Activated T-cell treated with anti-CD3 and anti-CD28 coated beads, Interleukin-2, amount 50 U/mL, for 24 hours (primary cell): ENCODE results near the gene SLC22A23.

Experiments
- DNase-seq: peaks from one replicate; pipeline ENCODE4 v3.0.0-alpha.2; 2020
- H3K27ac Mint-ChIP-seq: 2 replicates; pipeline ENCODE4 v1.8.0; 2020; ENCODE audit warnings: mild to moderate bottlenecking, mixed read lengths
- H3K27me3 Mint-ChIP-seq: 2 replicates; pipeline ENCODE4 v1.8.0; 2020; ENCODE audit warnings: mixed read lengths
- H3K36me3 Mint-ChIP-seq: 2 replicates; pipeline ENCODE4 v1.8.0; 2020; ENCODE audit warnings: low read depth, mixed read lengths
- H3K4me1 Mint-ChIP-seq: 2 replicates; pipeline ENCODE4 v1.8.0; 2020; ENCODE audit warnings: low read depth, mixed read lengths
- H3K4me3 Mint-ChIP-seq: 2 replicates; pipeline ENCODE4 v1.8.0; 2020; ENCODE audit warnings: mild to moderate bottlenecking, moderate library complexity, mixed read lengths
- H3K9me3 Mint-ChIP-seq: 2 replicates; pipeline ENCODE4 v1.8.0; 2020; ENCODE audit warnings: mixed read lengths

SLC22A23 gene

GRCh38 chr6:3424185-3424927 is 32.5 kb downstream of the SLC22A23 start:
- no peaks in the 10 kb centered on the region for H3K9me3 Mint-ChIP-seq
- H3K36me3 Mint-ChIP-seq = no peaks in the 10 kb centered on the region
- no peak for DNase-seq
- no peaks in the 10 kb centered on the region for H3K27me3 Mint-ChIP-seq
- peaks cover 2% of the 10 kb centered on the region for H3K4me1 Mint-ChIP-seq
- H3K4me3 Mint-ChIP-seq = no peak overlapping the region
- no peak overlapping the region for H3K27ac Mint-ChIP-seq

DNA sequence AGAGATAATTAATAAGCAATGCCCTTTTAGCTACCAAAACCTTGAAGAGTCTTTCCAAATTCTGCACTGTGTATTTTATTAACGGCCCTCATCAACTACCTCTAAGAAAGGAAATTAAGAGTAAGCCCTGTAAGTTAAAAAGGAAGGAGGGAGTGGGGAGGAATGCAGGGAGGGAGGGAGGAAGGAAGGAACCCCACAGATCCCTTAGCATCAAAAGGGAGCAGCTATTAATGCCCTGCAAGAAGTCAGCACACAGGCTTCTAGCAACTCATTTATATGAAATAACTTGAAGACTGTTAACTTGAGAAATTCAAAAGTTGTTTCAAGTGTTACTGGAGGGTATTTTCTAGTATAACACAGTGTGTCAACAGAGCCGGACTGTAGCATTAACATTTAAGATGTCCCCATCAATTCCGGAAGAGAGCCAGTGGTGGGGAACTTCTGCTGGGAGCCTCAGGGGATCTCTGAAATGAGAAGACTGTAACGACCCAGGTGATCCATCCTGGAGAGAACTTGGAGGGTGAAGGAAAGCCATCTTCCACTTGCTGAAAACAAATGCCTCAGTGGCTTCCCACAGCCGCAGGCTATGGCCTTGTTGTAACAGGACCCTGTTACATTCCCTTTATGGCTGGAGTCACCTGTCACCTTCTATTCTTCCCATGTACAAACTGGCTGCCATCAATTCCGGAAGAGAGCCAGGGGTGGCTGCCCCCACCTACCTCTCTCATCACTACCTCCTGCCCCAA is 33.2 kb downstream of the SLC22A23 start:
- Mint-ChIP-seq H3K9me3 (no peaks in the 10 kb centered on the region), H3K36me3 (no peaks in the 10 kb centered on the region), H3K27ac (no peak overlapping the region), H3K4me1 (peaks cover 2% of the 10 kb centered on the region), H3K27me3 (no peaks in the 10 kb centered on the region), H3K4me3 (no peak overlapping the region)
- no peak for DNase-seq

DNA sequence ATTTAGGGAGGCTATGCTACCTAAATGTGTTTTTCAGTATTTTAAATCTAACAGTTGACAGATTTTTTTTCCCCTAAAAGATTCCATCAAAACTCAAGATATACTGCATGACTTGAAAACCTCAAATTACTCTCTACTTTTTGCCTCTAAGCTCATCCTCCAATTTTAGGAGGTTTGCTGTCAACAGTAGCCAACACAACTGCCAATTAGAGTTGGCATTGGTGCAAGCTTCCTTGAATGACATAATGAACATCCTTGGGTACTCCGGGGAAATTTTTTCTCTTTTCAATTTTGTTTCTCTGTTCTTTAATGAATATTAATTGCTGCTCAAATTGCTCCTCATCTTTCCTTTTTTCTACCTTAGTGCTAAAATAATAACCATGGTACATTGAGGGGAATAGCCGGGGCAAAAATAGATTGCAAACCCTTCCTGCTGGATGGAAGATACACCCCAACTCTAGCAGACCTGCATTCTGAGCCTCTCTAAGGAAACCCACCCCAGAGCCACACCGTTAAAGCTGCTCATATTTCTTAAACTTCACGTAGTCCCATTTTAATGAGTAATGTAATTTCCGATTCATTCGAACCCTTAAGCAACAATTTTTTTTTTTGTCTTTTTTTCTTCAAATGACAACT is 34.3 kb downstream of the SLC22A23 start:
- H3K4me1 Mint-ChIP-seq = peaks cover 2% of the 10 kb centered on the region
- DNase-seq = no peak
- no peaks in the 10 kb centered on the region for H3K27me3 Mint-ChIP-seq
- no peak overlapping the region for H3K27ac Mint-ChIP-seq
- H3K9me3 Mint-ChIP-seq = no peaks in the 10 kb centered on the region
- no peaks in the 10 kb centered on the region for H3K36me3 Mint-ChIP-seq
- no peak overlapping the region for H3K4me3 Mint-ChIP-seq

GRCh38 chr6:3421791-3422434 is 34.9 kb downstream of the SLC22A23 start:
- H3K27ac Mint-ChIP-seq = no peak overlapping the region
- peaks cover 2% of the 10 kb centered on the region for H3K4me1 Mint-ChIP-seq
- H3K4me3 Mint-ChIP-seq = no peak overlapping the region
- no peaks in the 10 kb centered on the region for H3K9me3 Mint-ChIP-seq
- no peaks in the 10 kb centered on the region for H3K36me3 Mint-ChIP-seq
- no peaks in the 10 kb centered on the region for H3K27me3 Mint-ChIP-seq
- DNase-seq = no peak

GRCh38 chr6:3421143-3421542 is 35.7 kb downstream of the SLC22A23 start:
- no peak for DNase-seq
- Mint-ChIP-seq H3K4me3 (no peak overlapping the region), H3K9me3 (no peaks in the 10 kb centered on the region), H3K36me3 (no peaks in the 10 kb centered on the region), H3K4me1 (peaks cover 2% of the 10 kb centered on the region), H3K27ac (no peak overlapping the region), H3K27me3 (no peaks in the 10 kb centered on the region)

GRCh38 chr6:3419624-3420272 is 37.1 kb downstream of the SLC22A23 start:
- H3K36me3 Mint-ChIP-seq = no peaks in the 10 kb centered on the region
- no peaks in the 10 kb centered on the region for H3K27me3 Mint-ChIP-seq
- H3K27ac Mint-ChIP-seq = no peak overlapping the region
- H3K4me3 Mint-ChIP-seq = no peak overlapping the region
- DNase-seq = no peak
- H3K9me3 Mint-ChIP-seq = no peaks in the 10 kb centered on the region
- H3K4me1 Mint-ChIP-seq = peaks cover 6% of the 10 kb centered on the region

DNA sequence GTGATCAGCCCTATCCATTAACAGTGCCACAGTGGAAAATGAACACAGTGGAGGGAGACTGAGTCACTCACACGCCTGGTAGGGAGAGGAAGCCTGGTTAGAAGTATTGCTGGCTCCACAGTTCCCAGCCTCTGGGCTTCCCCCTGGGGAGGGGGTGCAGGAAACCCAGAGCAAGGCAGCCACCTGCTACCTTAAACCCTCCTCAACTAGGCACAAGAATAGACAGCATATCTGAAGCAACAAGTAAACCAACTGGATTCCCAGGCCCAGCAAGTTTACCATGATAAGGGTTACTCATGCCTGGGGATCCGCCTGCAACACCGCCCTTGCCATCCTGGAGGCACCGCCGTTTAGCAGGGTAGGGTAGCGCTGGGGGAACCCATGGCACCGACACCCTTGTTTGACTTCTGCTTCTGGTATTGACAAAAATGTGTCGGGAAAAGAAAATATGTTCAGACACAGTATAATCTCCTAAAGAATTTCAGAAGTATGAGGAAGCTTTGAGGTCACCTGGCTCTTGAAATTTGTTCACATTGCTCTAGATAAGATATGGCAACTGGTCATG is 38.3 kb downstream of the SLC22A23 start:
- no peaks in the 10 kb centered on the region for H3K9me3 Mint-ChIP-seq
- H3K36me3 Mint-ChIP-seq = no peaks in the 10 kb centered on the region
- DNase-seq = no peak
- H3K27ac Mint-ChIP-seq = no peak overlapping the region
- no peaks in the 10 kb centered on the region for H3K27me3 Mint-ChIP-seq
- peaks cover 11% of the 10 kb centered on the region for H3K4me1 Mint-ChIP-seq
- no peak overlapping the region for H3K4me3 Mint-ChIP-seq

DNA sequence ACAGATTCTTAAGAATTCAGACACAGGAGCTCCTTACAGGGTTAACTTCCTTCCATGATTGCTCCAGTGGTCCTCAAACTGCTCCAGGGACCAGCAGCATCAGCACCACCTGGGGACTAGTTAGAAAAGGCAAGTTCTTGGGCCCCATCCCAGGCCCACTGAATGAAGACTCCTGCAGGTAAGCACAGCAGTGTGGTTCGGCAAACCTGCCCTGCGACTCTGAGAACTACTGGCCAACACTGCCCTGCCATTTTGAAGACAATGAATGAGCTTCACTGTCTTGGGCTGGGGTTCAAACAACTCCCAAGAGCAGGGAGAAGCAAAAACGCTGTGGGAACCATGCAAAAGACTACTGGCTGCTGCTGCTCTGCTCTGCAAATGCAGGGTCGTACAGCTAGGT is 39.4 kb downstream of the SLC22A23 start:
- Mint-ChIP-seq H3K27me3 (no peaks in the 10 kb centered on the region), H3K27ac (no peak overlapping the region), H3K4me1 (peaks cover 11% of the 10 kb centered on the region), H3K9me3 (no peaks in the 10 kb centered on the region), H3K4me3 (no peak overlapping the region), H3K36me3 (no peaks in the 10 kb centered on the region)
- no peak for DNase-seq

GRCh38 chr6:3415490-3415889 is 41.4 kb downstream of the SLC22A23 start:
- DNase-seq = no peak
- H3K4me1 Mint-ChIP-seq = peaks cover 15% of the 10 kb centered on the region
- H3K9me3 Mint-ChIP-seq = no peaks in the 10 kb centered on the region
- H3K27me3 Mint-ChIP-seq = no peaks in the 10 kb centered on the region
- no peak overlapping the region for H3K4me3 Mint-ChIP-seq
- H3K36me3 Mint-ChIP-seq = no peaks in the 10 kb centered on the region
- H3K27ac Mint-ChIP-seq = no peak overlapping the region

DNA sequence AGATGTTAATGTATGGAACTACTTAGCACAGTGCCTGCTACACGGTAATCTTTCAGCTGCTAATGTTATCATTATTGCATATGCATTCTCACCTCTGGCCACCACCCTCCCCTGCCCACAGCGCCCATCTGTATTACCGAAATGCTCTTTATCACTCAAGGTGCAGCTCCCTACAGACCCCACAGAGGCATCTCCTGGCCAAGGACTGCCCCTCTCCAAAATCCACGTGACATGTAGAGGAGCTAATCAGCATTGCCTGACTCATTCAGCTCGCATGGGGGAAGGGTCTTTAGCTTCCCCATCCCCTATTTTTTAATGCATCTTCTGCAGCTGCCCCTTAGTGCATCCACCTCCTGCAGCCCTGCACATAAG is 41.8 kb downstream of the SLC22A23 start:
- H3K27ac Mint-ChIP-seq = no peak overlapping the region

GRCh38 chr6:3414327-3415081 is 42.3 kb downstream of the SLC22A23 start:
- Mint-ChIP-seq H3K27ac (no peak overlapping the region), H3K27me3 (no peaks in the 10 kb centered on the region), H3K9me3 (no peaks in the 10 kb centered on the region), H3K4me3 (no peak overlapping the region), H3K4me1 (peaks cover 15% of the 10 kb centered on the region), H3K36me3 (no peaks in the 10 kb centered on the region)
- DNase-seq = peak; percentile 33

More for the DNA sequence above, 41.8 kb downstream of the SLC22A23 start:
- Mint-ChIP-seq H3K4me3 (no peak overlapping the region), H3K9me3 (no peaks in the 10 kb centered on the region), H3K36me3 (no peaks in the 10 kb centered on the region), H3K4me1 (peaks cover 15% of the 10 kb centered on the region), H3K27me3 (no peaks in the 10 kb centered on the region)
- DNase-seq = no peak

DNA sequence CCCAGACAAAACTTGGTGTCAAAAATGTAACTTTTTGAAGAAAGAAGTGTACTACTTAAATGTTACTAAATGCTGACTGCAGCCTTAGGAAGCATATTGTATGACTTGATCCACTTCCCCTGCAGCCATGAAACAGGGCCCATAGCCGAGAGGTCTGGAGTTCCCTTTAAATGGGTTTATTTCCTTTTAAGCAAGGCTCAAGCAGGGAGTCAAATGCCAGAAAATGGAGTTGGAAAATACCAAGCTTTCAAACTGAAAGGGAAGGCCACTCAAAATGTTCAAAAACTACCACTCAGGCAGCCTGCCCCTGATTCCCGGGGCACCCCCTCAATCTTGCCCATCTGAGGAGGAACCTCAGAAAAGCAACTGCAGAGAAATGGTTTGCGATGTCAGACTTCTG is 43.3 kb downstream of the SLC22A23 start:
- DNase-seq = no peak
- H3K4me1 Mint-ChIP-seq = peaks cover 15% of the 10 kb centered on the region
- no peak overlapping the region for H3K4me3 Mint-ChIP-seq
- H3K36me3 Mint-ChIP-seq = no peaks in the 10 kb centered on the region
- no peaks in the 10 kb centered on the region for H3K9me3 Mint-ChIP-seq
- no peak overlapping the region for H3K27ac Mint-ChIP-seq
- no peaks in the 10 kb centered on the region for H3K27me3 Mint-ChIP-seq

DNA sequence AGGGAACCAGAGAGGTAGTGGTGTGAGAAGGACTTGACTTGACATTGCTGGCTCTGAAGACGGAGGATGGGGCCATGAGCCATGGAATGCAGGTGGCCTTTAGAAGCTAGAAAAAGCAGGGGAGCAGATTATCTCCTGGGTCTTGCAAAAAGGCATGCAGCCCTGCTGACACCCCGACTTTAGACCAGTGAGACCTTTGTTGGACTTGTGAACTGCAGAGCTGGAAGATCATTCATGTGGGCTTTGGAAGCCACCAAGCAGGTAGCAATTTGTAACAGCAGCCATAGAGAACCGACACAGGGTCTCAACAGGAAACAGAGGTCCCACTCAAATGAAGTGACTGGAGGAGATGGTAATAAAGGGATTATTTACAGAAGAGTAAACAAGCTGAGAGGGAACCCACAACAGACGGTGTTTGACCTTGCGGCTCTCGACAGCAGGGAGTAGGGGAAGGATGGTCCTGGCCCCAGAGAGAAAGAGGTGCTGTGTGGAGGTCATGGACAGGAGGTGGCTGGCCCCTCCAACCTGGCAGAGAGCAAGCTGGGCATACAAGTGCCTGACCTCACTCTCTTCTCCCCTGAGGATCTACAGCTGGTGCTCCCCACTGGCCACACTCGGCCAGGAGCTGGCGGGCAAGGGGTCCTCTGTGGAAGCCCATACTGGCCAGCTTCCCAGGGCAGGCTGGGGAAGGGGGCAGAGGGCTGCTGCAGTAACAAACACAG is 43.9 kb downstream of the SLC22A23 start:
- Mint-ChIP-seq H3K27me3 (no peaks in the 10 kb centered on the region), H3K36me3 (no peaks in the 10 kb centered on the region), H3K27ac (no peak overlapping the region), H3K9me3 (no peaks in the 10 kb centered on the region), H3K4me3 (no peak overlapping the region), H3K4me1 (peaks cover 15% of the 10 kb centered on the region)
- no peak for DNase-seq
